Activated CD4-positive, alpha-beta T cell treated with anti-CD3 and anti-CD28 coated beads, Interleukin-2, amount 50 U/mL, for 4 hours (primary cell): ENCODE measurements around the gene GABRB3.
"Not testable (repeated sequence)": the region's sequence is repeated elsewhere in the genome, so short reads cannot be mapped to it uniquely, and the experiment has no call there.

ENCODE experiments used
- DNase-seq, 2 experiments: peaks; one replicate each; pipeline ENCODE4 v3.0.0-alpha.2; 2020

Gene GABRB3

GRCh38 chr15:26731965-26732364, 40.9 kb downstream of the GABRB3 start:
- DNase-seq: no peak

GRCh38 chr15:26729581-26729980, 43.3 kb downstream of the GABRB3 start:
- DNase-seq: no peak

- DNase-seq: no peak
These were observed 43.8 kb downstream of the GABRB3 start for GRCh38 chr15:26729030-26729429.

GRCh38 chr15:26724381-26725150, 48.3 kb downstream of the GABRB3 start:
- DNase-seq: no peak

GRCh38 chr15:26722621-26723160, 50.2 kb downstream of the GABRB3 start:
- DNase-seq: no peak

GRCh38 chr15:26721232-26721967, 51.5 kb downstream of the GABRB3 start:
- DNase-seq: no peak

GRCh38 chr15:26720546-26720945, 52.3 kb downstream of the GABRB3 start:
- DNase-seq: no peak

GRCh38 chr15:26719866-26720265, 53.0 kb downstream of the GABRB3 start:
- not testable (repeated sequence) for DNase-seq

- no peak for DNase-seq
These were observed 56.8 kb downstream of the GABRB3 start for GRCh38 chr15:26716069-26716468.

GRCh38 chr15:26713498-26713897, 59.4 kb downstream of the GABRB3 start:
- DNase-seq: no peak

GRCh38 chr15:26712335-26712734, 60.5 kb downstream of the GABRB3 start:
- DNase-seq: no peak

- DNase-seq: no peak
These were observed 61.4 kb downstream of the GABRB3 start for GRCh38 chr15:26711445-26711844.

GRCh38 chr15:26702381-26702780, 70.5 kb downstream of the GABRB3 start:
- no peak for DNase-seq

GRCh38 chr15:26698555-26698954, 74.3 kb downstream of the GABRB3 start:
- DNase-seq: no peak

- no peak for DNase-seq
These were observed 75.0 kb downstream of the GABRB3 start for GRCh38 chr15:26697913-26698312.

GRCh38 chr15:26691249-26691648, 81.6 kb downstream of the GABRB3 start:
- DNase-seq: no peak

- no peak for DNase-seq
These were observed 82.1 kb downstream of the GABRB3 start for GRCh38 chr15:26690778-26691177.

GRCh38 chr15:26689462-26689861, 83.4 kb downstream of the GABRB3 start:
- no peak for DNase-seq

GRCh38 chr15:26686547-26687187, 86.2 kb downstream of the GABRB3 start:
- no peak for DNase-seq

- DNase-seq: no peak
These were observed 90.2 kb downstream of the GABRB3 start for GRCh38 chr15:26682598-26683164.

GRCh38 chr15:26679927-26680326, 92.9 kb downstream of the GABRB3 start:
- no peak for DNase-seq

- no peak for DNase-seq
These were observed 96.8 kb downstream of the GABRB3 start for GRCh38 chr15:26676115-26676514.

- DNase-seq: no peak
These were observed 98.4 kb downstream of the GABRB3 start for GRCh38 chr15:26674467-26674866.
